GM12874 (cell line): ENCODE results near the gene PEX3.

Experiments used
- CTCF ChIP-seq: IDR thresholded peaks from 2 replicates; pipeline ENCODE4 v1.5.1; 2011; ENCODE audit warnings: low read depth, mild to moderate bottlenecking, control low read depth, low read length, moderate library complexity; ENCODE audit not compliant: insufficient read depth

Gene PEX3

DNA sequence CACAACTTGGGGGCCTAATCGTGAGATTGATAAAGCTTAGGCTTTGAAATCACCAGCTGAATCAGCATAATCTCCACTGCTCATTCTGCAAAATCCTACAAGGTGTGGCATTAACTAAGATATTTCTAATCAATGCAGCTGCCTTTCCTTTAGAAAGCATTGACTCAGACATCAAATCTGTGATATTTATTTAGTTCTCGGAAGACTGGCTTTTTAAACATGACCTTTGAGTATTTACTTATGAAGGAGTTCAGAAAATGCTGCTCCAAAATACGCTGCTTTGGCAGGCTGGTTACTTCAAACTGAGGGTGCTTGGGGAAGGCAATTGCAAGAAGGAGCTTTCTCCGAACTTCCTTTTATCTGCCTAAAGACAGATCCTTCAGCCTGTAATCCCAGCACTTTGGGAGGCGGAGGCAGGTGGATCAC lies 84.6 kb downstream of the PEX3 start:
- TF ChIP-seq CTCF: no peak

- no peak for TF ChIP-seq CTCF
Observed at GRCh38 chr6:143536461-143536865, 85.9 kb downstream of the PEX3 start.

DNA sequence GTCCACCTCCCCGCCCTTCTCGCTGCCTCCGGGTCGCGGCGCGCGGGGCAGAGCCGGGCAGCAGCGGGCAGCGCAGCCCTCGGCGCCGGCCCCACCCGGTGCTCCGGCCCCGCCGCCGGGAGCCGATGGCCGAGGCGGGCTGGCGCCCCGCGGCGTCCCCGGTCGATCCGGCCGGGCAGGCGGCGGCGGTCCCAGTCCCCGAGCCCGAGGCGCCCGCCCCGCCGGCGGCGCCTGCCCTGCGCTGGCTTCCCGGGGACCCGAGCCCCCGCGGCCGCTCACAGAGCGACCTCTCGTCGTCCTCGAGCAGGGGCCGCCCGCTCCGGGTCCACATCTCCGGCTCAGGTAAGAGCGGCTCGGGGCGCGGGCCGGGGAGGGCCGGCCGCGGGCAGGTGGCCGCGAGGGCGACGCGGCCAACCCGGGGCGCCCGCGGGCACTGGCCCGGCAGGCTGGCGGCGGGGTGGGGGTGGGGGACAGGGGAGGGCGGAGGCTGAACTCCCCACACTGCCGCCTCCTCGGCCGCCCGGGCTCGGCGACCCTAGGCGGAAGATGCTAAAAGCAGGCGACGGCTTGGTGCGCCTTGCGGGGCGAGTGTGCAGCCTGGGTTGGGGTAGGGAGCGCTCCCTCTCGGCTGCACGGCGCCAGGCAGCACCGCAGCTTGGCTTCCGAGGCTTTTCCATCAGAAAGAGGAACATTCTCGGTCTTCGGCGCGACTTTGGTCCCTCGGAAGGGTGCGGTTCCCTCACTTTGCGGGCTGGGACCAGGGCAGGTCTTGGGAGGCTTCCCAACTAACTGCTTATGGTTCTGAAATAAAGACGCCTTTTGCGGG lies 86.5 kb downstream of the PEX3 start:
- peak; percentile 65 for TF ChIP-seq CTCF

GRCh38 chr6:143538374-143538773 lies 87.8 kb downstream of the PEX3 start:
- TF ChIP-seq CTCF: no peak

- TF ChIP-seq CTCF: no peak
Observed at GRCh38 chr6:143539106-143539505, 88.5 kb downstream of the PEX3 start.

GRCh38 chr6:143539734-143540133 lies 89.1 kb downstream of the PEX3 start:
- TF ChIP-seq CTCF: no peak

DNA sequence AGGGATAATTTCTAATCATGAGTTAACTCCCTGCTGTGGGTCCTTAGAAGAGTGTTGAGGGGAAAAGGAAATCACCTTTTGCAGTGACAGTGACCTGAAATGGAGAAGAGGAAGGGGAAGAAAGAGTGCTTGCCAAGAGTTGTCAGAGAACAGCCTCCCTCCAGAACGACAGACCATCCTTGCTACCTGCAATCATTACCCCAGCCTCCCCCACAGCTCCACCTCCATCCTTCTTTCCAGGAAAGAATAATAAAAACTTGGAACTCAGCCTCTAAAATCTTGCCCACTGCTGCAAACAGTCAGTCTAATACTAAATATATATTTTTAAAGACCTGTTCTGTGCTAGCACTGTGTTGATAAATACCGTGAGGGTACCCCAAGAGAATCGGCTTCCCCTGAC lies 89.6 kb downstream of the PEX3 start:
- TF ChIP-seq CTCF: no peak
